GM23338 (cell line): ENCODE measurements around the gene DNAJA1. TPM values are rescaled to one million over a fixed set of nuclear protein-coding genes. Genes with fewer than 3 reads are reported as not detected.

Experiments
- ATAC-seq: fragments of 200-7000 bp; cut with Tn5 transposase; 3 replicates; pipeline ENCODE4 v1.9.1; 2020
- DNase-seq: peaks from one replicate; pipeline ENCODE4 v3.0.0-alpha.2; 2015; ENCODE audit warnings: low spot score
- H2AFZ ChIP-seq: fragments of 200-600 bp; sonication (generic); 2 replicates; pipeline ENCODE4 v1.8.0; 2016; ENCODE audit warnings: antibody characterized with exemption, mild to moderate bottlenecking, moderate library complexity
- H3F3A ChIP-seq: fragments of 200-600 bp; sonication (generic); replicated peaks from 2 replicates; pipeline ENCODE4 v1.8.0; 2017; ENCODE audit warnings: antibody characterized with exemption, mixed run types, low read depth
- H3K27ac ChIP-seq: fragments of 200-600 bp; sonication (generic); 2 replicates; pipeline ENCODE4 v1.6.1; 2016; ENCODE audit warnings: low read depth
- H3K27me3 ChIP-seq: fragments of 200-600 bp; sonication (generic); 2 replicates; pipeline ENCODE4 v1.8.0; 2016; ENCODE audit warnings: mild to moderate bottlenecking, mixed run types, moderate library complexity; ENCODE audit not compliant: insufficient read depth
- H3K36me3 ChIP-seq: fragments of 200-600 bp; sonication (generic); 2 replicates; pipeline ENCODE4 v1.8.0; 2016; ENCODE audit warnings: mild to moderate bottlenecking; ENCODE audit not compliant: insufficient read depth
- H3K4me1 ChIP-seq: fragments of 200-600 bp; sonication (generic); 2 replicates; pipeline ENCODE4 v1.8.0; 2016; ENCODE audit warnings: mild to moderate bottlenecking, moderate library complexity; ENCODE audit not compliant: insufficient read depth
- H3K4me2 ChIP-seq: fragments of 200-600 bp; sonication (generic); 2 replicates; pipeline ENCODE4 v1.7.1; 2017; ENCODE audit warnings: mixed run types
- H3K4me3 ChIP-seq: fragments of 200-600 bp; sonication (generic); 2 replicates; pipeline ENCODE4 v1.6.1; 2016; ENCODE audit warnings: mixed run types
- H3K79me2 ChIP-seq: fragments of 200-600 bp; sonication (generic); replicated peaks from 2 replicates; pipeline ENCODE4 v1.8.0; 2017; ENCODE audit warnings: mild to moderate bottlenecking; ENCODE audit not compliant: insufficient read depth
- H3K9me2 ChIP-seq: fragments of 200-600 bp; sonication (generic); 2 replicates; pipeline ENCODE4 v1.8.0; 2017; ENCODE audit not compliant: insufficient read depth
- H4K20me1 ChIP-seq: fragments of 200-600 bp; sonication (generic); replicated peaks from 2 replicates; pipeline ENCODE4 v1.8.0; 2017; ENCODE audit warnings: mild to moderate bottlenecking; ENCODE audit not compliant: insufficient read depth
- H3K27ac Mint-ChIP-seq: 2 replicates; pipeline ENCODE4 v1.8.0; 2020; ENCODE audit warnings: inconsistent platforms, mild to moderate bottlenecking, moderate library complexity, mixed read lengths
- H3K27me3 Mint-ChIP-seq: 3 replicates; pipeline ENCODE4 v1.8.0; 2022; ENCODE audit warnings: low read depth, mild to moderate bottlenecking, moderate library complexity, mixed read lengths, inconsistent platforms; ENCODE audit not compliant: insufficient read depth, poor library complexity
- H3K36me3 Mint-ChIP-seq: 3 replicates; pipeline ENCODE4 v1.8.0; 2021; ENCODE audit warnings: low read depth, mild to moderate bottlenecking, inconsistent platforms, moderate library complexity, mixed read lengths
- H3K4me1 Mint-ChIP-seq: 3 replicates; pipeline ENCODE4 v1.8.0; 2020; ENCODE audit warnings: mild to moderate bottlenecking, inconsistent platforms, mixed read lengths
- H3K4me3 Mint-ChIP-seq: 3 replicates; pipeline ENCODE4 v1.8.0; 2021; ENCODE audit warnings: moderate library complexity, mild to moderate bottlenecking, inconsistent platforms, mixed read lengths
- H3K9me3 Mint-ChIP-seq: 3 replicates; pipeline ENCODE4 v1.8.0; 2020; ENCODE audit warnings: moderate library complexity, mild to moderate bottlenecking, inconsistent platforms, mixed read lengths
- EZH2phosphoT487 ChIP-seq: fragments of 200-600 bp; sonication (generic); IDR thresholded peaks from one replicate; pipeline ENCODE4 v1.8.1; 2018; ENCODE audit warnings: antibody characterized with exemption; ENCODE audit not compliant: unreplicated experiment
- JUNB ChIP-seq: IDR thresholded peaks from one replicate; pipeline ENCODE4 v1.6.1; 2016; ENCODE audit warnings: antibody characterized with exemption; ENCODE audit not compliant: unreplicated experiment
- polyA plus RNA-seq: library from polyadenylated mRNA; unstranded; fragments of >200 nt; fragmentation: Nextera tagmentation; extraction: Ambion mirVana; gene quantifications from 2 replicates; pipeline ENCODE4 v1.2.1, GENCODE V29; 2016
- total RNA-seq: library from RNA; depleted of rRNA; stranded (reverse); fragments of >200 nt; shearing (Covaris generic); gene quantifications from 2 replicates; pipeline ENCODE4 v1.2.3, GENCODE V29; 2014
- TF ChIP-seq, protein P1 (sequence below): fragments of 250-450 bp; sonication (Bioruptor Pico); IDR thresholded peaks from 2 replicates; pipeline ENCODE4 v1.5.0; 2020; ENCODE audit warnings: mild to moderate bottlenecking, moderate library complexity

Gene DNAJA1
- total and polyA plus RNA-seq, 2 experiments from 2014 or later, result 95.4 to 115 TPM

DNA sequence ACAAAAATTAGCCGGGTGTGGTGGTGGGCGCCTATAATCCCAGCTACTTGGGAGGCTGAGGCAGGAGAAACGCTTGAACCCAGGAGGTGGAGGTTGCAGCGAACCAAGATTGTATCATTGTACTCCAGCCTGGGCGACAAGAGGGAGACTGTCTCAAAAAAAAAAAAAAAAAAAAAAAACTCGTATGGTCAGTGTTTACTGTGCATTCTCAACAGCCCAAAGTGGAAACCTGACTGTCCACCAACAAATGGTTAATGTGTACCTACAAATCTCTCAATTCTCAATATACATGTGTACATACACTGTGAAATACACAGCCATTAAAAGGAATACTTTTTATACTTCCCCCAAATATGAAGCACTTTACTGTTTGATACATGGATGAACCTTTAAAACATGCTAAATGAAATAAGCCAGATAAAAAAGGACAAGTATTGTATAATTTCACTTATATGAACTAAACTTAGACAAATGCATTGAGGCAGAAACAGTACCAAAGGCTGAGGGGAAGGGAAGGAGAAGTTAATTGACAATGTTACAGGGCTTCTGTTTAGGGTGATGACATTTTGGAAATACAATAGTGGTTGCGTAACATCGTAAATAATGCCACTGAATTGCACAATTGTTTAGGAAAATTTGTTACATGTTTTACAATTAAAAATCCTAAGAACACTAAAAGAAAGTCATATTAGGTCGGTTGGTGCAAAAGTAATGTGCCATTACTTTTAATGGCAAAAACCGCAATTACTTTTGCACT, 16.5 kb downstream of the DNAJA1 start (continued):
- TF ChIP-seq, protein P1, sequence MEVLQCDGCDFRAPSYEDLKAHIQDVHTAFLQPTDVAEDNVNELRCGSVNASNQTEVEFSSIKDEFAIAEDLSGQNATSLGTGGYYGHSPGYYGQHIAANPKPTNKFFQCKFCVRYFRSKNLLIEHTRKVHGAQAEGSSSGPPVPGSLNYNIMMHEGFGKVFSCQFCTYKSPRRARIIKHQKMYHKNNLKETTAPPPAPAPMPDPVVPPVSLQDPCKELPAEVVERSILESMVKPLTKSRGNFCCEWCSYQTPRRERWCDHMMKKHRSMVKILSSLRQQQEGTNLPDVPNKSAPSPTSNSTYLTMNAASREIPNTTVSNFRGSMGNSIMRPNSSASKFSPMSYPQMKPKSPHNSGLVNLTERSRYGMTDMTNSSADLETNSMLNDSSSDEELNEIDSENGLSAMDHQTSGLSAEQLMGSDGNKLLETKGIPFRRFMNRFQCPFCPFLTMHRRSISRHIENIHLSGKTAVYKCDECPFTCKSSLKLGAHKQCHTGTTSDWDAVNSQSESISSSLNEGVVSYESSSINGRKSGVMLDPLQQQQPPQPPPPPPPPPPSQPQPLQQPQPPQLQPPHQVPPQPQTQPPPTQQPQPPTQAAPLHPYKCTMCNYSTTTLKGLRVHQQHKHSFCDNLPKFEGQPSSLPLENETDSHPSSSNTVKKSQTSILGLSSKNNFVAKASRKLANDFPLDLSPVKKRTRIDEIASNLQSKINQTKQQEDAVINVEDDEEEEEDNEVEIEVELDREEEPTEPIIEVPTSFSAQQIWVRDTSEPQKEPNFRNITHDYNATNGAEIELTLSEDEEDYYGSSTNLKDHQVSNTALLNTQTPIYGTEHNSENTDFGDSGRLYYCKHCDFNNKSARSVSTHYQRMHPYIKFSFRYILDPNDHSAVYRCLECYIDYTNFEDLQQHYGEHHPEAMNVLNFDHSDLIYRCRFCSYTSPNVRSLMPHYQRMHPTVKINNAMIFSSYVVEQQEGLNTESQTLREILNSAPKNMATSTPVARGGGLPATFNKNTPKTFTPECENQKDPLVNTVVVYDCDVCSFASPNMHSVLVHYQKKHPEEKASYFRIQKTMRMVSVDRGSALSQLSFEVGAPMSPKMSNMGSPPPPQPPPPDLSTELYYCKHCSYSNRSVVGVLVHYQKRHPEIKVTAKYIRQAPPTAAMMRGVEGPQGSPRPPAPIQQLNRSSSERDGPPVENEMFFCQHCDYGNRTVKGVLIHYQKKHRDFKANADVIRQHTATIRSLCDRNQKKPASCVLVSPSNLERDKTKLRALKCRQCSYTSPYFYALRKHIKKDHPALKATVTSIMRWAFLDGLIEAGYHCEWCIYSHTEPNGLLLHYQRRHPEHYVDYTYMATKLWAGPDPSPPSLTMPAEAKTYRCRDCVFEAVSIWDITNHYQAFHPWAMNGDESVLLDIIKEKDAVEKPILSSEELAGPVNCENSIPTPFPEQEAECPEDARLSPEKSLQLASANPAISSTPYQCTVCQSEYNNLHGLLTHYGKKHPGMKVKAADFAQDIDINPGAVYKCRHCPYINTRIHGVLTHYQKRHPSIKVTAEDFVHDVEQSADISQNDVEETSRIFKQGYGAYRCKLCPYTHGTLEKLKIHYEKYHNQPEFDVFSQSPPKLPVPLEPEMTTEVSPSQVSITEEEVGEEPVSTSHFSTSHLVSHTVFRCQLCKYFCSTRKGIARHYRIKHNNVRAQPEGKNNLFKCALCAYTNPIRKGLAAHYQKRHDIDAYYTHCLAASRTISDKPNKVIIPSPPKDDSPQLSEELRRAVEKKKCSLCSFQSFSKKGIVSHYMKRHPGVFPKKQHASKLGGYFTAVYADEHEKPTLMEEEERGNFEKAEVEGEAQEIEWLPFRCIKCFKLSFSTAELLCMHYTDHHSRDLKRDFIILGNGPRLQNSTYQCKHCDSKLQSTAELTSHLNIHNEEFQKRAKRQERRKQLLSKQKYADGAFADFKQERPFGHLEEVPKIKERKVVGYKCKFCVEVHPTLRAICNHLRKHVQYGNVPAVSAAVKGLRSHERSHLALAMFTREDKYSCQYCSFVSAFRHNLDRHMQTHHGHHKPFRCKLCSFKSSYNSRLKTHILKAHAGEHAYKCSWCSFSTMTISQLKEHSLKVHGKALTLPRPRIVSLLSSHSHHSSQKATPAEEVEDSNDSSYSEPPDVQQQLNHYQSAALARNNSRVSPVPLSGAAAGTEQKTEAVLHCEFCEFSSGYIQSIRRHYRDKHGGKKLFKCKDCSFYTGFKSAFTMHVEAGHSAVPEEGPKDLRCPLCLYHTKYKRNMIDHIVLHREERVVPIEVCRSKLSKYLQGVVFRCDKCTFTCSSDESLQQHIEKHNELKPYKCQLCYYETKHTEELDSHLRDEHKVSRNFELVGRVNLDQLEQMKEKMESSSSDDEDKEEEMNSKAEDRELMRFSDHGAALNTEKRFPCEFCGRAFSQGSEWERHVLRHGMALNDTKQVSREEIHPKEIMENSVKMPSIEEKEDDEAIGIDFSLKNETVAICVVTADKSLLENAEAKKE (CRISPR knock-in tag), result no peak

DNA sequence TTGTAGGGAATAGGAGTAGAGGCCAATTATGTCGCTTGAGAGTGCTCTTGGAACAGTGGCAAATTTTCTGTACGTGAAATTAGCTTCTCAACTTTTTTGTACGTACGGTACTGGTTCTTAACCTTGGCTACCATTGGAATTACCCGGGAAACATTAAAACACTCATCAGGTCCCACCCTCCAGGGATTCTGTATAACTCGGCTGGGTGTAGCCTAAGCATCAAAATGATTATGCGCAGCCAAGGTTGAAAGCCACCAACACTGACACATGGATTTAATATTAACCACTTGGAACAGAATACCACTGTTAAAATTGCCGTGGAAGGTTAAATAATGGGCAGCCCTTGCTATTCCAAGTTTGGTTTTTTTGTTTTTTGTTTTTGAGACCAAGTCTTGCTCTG, 17.4 kb downstream of the DNAJA1 start:
- H3K79me2 ChIP-seq, result no peaks in the 10 kb centered on the region
- H3K4me2 ChIP-seq, result no peak overlapping the region
- Mint-ChIP-seq H3K9me3 (no peaks in the 10 kb centered on the region), H3K36me3 (peaks cover 34% of the 10 kb centered on the region), H3K4me3 (no peak overlapping the region), H3K4me1 (peaks cover 22% of the 10 kb centered on the region), H3K27me3 (peaks cover 2% of the 10 kb centered on the region), H3K27ac (no peak overlapping the region)
- peaks cover 17% of the 10 kb centered on the region; the same call in 1 of the 2 replicates for H3F3A ChIP-seq
- TF ChIP-seq JUNB (no peak), EZH2phosphoT487 (no peak)
- H3K4me3 ChIP-seq, result no peak overlapping the region
- H3K27me3 ChIP-seq, result no peaks in the 10 kb centered on the region
- H3K27ac ChIP-seq, result no peak overlapping the region
- H2AFZ ChIP-seq, result no peak overlapping the region
- DNase-seq, result no peak
- peaks cover 37% of the 10 kb centered on the region for H3K36me3 ChIP-seq
- peaks cover 13% of the 10 kb centered on the region for H4K20me1 ChIP-seq
- no peaks in the 10 kb centered on the region for H3K9me2 ChIP-seq
- no peak for ATAC-seq
- peaks cover 16% of the 10 kb centered on the region for H3K4me1 ChIP-seq
